ENCODE data around the gene ZNF79. TPM values are rescaled to one million over a fixed set of nuclear protein-coding genes. Genes with fewer than 3 reads are reported as not detected.

Gene ZNF79
- total and polyA plus RNA-seq, 2 of the 4 experiments (the other 2 are of a cell fraction): 5.6 to 15.4 TPM

GRCh38 chr9:127399736-127400269, 24.4 kb upstream of the ZNF79 start:
- H4K91ac ChIP-seq (ENCODE audit: insufficient read depth, low read depth, low read length): no peak overlapping the region
- BruUV-seq (replicated peaks): no TSS peak

More at GRCh38 chr9:127399736-127400269, 24.4 kb upstream of the ZNF79 start:
- CTCF ChIA-PET: no interaction called here
- H3K4me2 ChIP-seq (ENCODE audit: low read depth, low read length): no peak overlapping the region
- H2BK5ac ChIP-seq (ENCODE audit: low read depth, low read length, poor library complexity, severe bottlenecking): no peak overlapping the region
- H3K9me1 ChIP-seq (ENCODE audit: insufficient read depth, low read length): peaks cover 3% of the 10 kb centered on the region; the same call in 1 of the 2 replicates
- peak overlapping the region; percentile 36 for H2AK9ac ChIP-seq (replicated peaks; ENCODE audit: low read depth, low read length, poor library complexity)
- no peak overlapping the region for H3K4ac ChIP-seq (ENCODE audit: low read depth, low read length)
- intact Hi-C loops (cut with micrococcal nuclease) (loop anchor here (10.0 kb wide), 1 partner anchor 115 kb away; no protein-coding TSS in a partner anchor), dilution Hi-C loops (cut with HindIII; ENCODE audit: low sequenced_read_pairs, unreplicated experiment) (no loop called here), in situ Hi-C loops (cut with MboI; ENCODE audit: low sequenced_read_pairs) (loop anchor here (5.0 to 25.0 kb wide), 2 partner anchors 183 to 463 kb away; no protein-coding TSS in a partner anchor)
- POLR2A ChIA-PET (ENCODE audit: unreplicated experiment): interaction anchor here (0.7 kb wide), 1 partner anchor 91 kb away, joined by 11 read pairs; no protein-coding TSS in a partner anchor
- DNase-seq: no peak
- no peak overlapping the region for H3K27ac ChIP-seq (ENCODE audit: insufficient read depth, low read length)
- H2BK20ac ChIP-seq (ENCODE audit: low read depth, low read length): no peak overlapping the region
- H3K14ac ChIP-seq (replicated peaks; ENCODE audit: low read depth, low read length): no peak overlapping the region
- H2AFZ ChIP-seq (replicated peaks; ENCODE audit: low read length, poor library complexity): no peak overlapping the region
- H3K27me3 ChIP-seq (ENCODE audit: control insufficient read depth, insufficient read depth, low read length): peaks cover 5% of the 10 kb centered on the region; the same call in 1 of the 2 replicates
- WGBS, 2 experiments (ENCODE audit: extremely low coverage in 2 of 2, insufficient read length in 1 of 2): 95% methylated on average over 4 of the region's 14 CpGs; no CpG with 5 or more reads in 1 of the 2 experiments
- peaks cover 6% of the 10 kb centered on the region; the same call in 1 of the 2 replicates for H4K20me1 ChIP-seq (ENCODE audit: insufficient read depth, low read length)
- no peaks in the 10 kb centered on the region for H3K9me3 ChIP-seq (ENCODE audit: control insufficient read depth, insufficient read depth, low read length)
- no peak for TF ChIP-seq MAFK (IDR thresholded peaks at IDR 0.05; ENCODE audit: low read depth, low read length)
- TF ChIP-seq POLR2A (IDR thresholded peaks at IDR 0.05; ENCODE audit: low read depth, low read length): no peak
- no peak for TF ChIP-seq MAZ (IDR thresholded peaks at IDR 0.05; ENCODE audit: borderline replicate concordance, low read depth, low read length)
- no peak for TF ChIP-seq ELK1 (IDR thresholded peaks at IDR 0.05; ENCODE audit: borderline replicate concordance, low read depth, low read length)
- H2AK5ac ChIP-seq (ENCODE audit: low read depth, low read length): no peak overlapping the region
- peaks cover 2% of the 10 kb centered on the region; the same call in 1 of the 2 replicates for H3K4me1 ChIP-seq (ENCODE audit: control insufficient read depth, insufficient read depth, low read length)
- peaks cover 1% of the 10 kb centered on the region; the same call in 1 of the 2 replicates for H3K36me3 ChIP-seq (ENCODE audit: control insufficient read depth, insufficient read depth, low read length)
- H2BK15ac ChIP-seq (ENCODE audit: low read depth, low read length): no peak overlapping the region
- H3K56ac ChIP-seq (ENCODE audit: extremely low read depth, insufficient read depth, low read length): no peak overlapping the region
- peaks cover 0 to 13% of the 10 kb centered on the region in 2 experiments; a peak in 2 of 4 replicates for H3K79me1 ChIP-seq (ENCODE audit: low read depth in 1 of 2, low read length in 2 of 2)
- no peak overlapping the region for H3K23ac ChIP-seq (ENCODE audit: low read depth, low read length)
- no peak overlapping the region for H3K4me3 ChIP-seq (ENCODE audit: insufficient read depth, low read depth, low read length)
- H4K8ac ChIP-seq (ENCODE audit: low read depth in 2 of 2, low read length in 2 of 2): no peak overlapping the region
- H3K9ac ChIP-seq (ENCODE audit: low read depth, low read length): no peak overlapping the region
- no peak overlapping the region for H2BK120ac ChIP-seq (ENCODE audit: low read depth, low read length)
- ATAC-seq (ENCODE audit: low read depth): no peak
- H4K5ac ChIP-seq (ENCODE audit: low read depth, low read length): no peak overlapping the region
- no peak overlapping the region for H3K18ac ChIP-seq (ENCODE audit: low read depth, low read length)

All from IMR-90 (cell line).